Measurements from ENCODE around the gene MXRA7. TPM values are rescaled to one million over a fixed set of nuclear protein-coding genes. Genes with fewer than 3 reads are reported as not detected.

Gene MXRA7
- total RNA-seq, 1 donor from 2014 or later, result 187 TPM

DNA sequence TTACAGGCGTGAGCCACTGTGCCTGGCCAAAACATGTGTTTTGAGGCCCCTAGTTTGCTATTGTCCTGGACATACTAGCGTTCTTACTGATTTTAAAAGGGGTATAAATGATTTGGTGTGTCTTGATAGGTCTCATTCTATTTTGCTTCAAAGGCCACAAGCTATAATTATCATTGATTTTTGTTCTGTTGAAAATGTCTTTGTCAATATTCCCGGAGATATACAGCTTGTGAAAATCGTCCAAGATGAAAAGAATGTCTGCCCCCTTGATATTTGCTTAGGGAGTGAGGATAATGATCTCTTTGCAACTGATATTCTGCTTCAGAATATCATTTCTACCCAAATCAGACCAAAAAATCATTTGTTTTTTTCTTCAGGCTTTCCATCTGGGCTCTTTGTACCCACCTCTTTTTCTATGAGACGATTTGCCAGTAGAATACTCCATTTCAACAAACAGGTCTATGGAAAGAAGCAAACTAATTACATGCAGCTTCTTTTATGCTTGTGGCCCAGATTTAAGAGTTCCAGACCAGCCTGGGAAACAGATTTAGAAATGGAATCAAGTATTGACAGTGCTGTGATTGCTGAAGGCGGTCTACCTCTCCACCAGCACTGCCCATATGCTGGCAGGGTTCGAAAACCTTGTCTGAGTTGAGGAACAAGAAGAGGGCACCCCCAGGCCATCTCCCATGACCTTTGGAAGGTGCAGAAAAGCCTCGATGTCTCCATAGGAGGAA is 53.1 kb downstream of the MXRA7 start:
- H3K27ac Mint-ChIP-seq (ENCODE audit: unreplicated experiment), result no peak overlapping the region

DNA sequence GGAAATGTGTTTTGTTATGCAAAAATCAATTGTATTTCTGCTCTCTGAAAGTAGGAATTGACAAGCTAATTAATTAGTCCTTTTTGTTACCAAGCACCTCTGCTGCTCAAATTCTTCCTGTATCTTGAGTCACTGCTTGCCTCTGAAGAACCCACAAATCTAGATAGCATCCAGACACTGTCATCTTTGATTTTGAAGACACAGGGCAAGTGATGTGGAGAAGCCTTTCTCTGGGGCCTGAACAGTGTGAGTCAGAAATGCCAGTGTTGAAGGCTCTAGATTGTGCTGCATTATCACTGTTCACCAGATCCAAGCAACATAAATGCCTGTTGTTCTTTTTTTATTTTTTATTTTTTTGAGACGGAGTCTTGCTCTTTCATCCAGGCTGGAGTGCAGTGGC is 56.4 kb downstream of the MXRA7 start:
- Mint-ChIP-seq H3K27ac (ENCODE audit: unreplicated experiment) (no peak overlapping the region), H3K4me1 (ENCODE audit: unreplicated experiment) (peaks cover under 1% of the 10 kb centered on the region), H3K36me3 (ENCODE audit: unreplicated experiment) (no peaks in the 10 kb centered on the region), H3K27me3 (ENCODE audit: unreplicated experiment) (peaks cover 16% of the 10 kb centered on the region), H3K4me3 (ENCODE audit: unreplicated experiment) (no peak overlapping the region), H3K9me3 (ENCODE audit: unreplicated experiment) (peaks cover 11% of the 10 kb centered on the region)
- DNase-seq (ENCODE audit: extremely low spot score, unreplicated experiment), result no peak
- TF ChIP-seq CTCF (IDR thresholded peaks at IDR 0.05), result no peak

More for the DNA sequence above, 53.1 kb downstream of the MXRA7 start:
- no peak for TF ChIP-seq CTCF (IDR thresholded peaks at IDR 0.05)
- Mint-ChIP-seq H3K36me3 (ENCODE audit: unreplicated experiment) (no peaks in the 10 kb centered on the region), H3K9me3 (ENCODE audit: unreplicated experiment) (no peaks in the 10 kb centered on the region), H3K4me1 (ENCODE audit: unreplicated experiment) (peaks cover 3% of the 10 kb centered on the region), H3K4me3 (ENCODE audit: unreplicated experiment) (no peak overlapping the region), H3K27me3 (ENCODE audit: unreplicated experiment) (peaks cover 15% of the 10 kb centered on the region)
- DNase-seq (ENCODE audit: extremely low spot score, unreplicated experiment), result no peak

DNA sequence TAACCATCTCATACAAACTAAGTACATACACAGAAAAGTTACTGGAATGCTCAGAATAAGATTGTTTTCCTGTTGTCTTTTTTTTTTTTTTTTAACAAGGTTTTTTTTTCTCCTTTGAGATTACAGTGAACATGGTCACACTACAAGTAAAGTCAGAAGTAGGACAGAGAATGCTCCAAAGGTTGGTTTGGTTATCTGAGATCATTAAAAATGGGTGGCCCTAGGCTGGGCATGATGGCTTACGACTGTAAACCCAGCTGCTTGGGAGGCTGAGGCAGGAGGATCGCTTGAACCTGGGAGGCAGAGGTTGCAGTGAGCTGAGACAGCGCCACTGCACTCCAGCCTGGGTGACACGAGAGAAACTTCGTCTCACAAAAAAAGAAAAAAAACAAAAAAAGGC is 60.3 kb downstream of the MXRA7 start:
- peaks cover 31% of the 10 kb centered on the region for H3K27me3 Mint-ChIP-seq (ENCODE audit: unreplicated experiment)
- peaks cover 3% of the 10 kb centered on the region for H3K36me3 Mint-ChIP-seq (ENCODE audit: unreplicated experiment)
- DNase-seq (ENCODE audit: extremely low spot score, unreplicated experiment), result no peak
- peaks cover 19% of the 10 kb centered on the region for H3K9me3 Mint-ChIP-seq (ENCODE audit: unreplicated experiment)
- TF ChIP-seq CTCF (IDR thresholded peaks at IDR 0.05), result no peak
- H3K4me3 Mint-ChIP-seq (ENCODE audit: unreplicated experiment), result no peak overlapping the region
- H3K4me1 Mint-ChIP-seq (ENCODE audit: unreplicated experiment), result no peaks in the 10 kb centered on the region
- no peak overlapping the region for H3K27ac Mint-ChIP-seq (ENCODE audit: unreplicated experiment)

- Mint-ChIP-seq H3K27me3 (ENCODE audit: unreplicated experiment) (peaks cover 48% of the 10 kb centered on the region), H3K9me3 (ENCODE audit: unreplicated experiment) (peaks cover 10% of the 10 kb centered on the region), H3K4me3 (ENCODE audit: unreplicated experiment) (no peak overlapping the region), H3K4me1 (ENCODE audit: unreplicated experiment) (no peaks in the 10 kb centered on the region), H3K27ac (ENCODE audit: unreplicated experiment) (no peak overlapping the region), H3K36me3 (ENCODE audit: unreplicated experiment) (peaks cover 3% of the 10 kb centered on the region)
- DNase-seq (ENCODE audit: extremely low spot score, unreplicated experiment), result no peak
- TF ChIP-seq CTCF (IDR thresholded peaks at IDR 0.05), result no peak
These were observed 64.1 kb downstream of the MXRA7 start for GRCh38 chr17:76646712-76647111.

- Mint-ChIP-seq H3K4me1 (ENCODE audit: unreplicated experiment) (no peaks in the 10 kb centered on the region), H3K27ac (ENCODE audit: unreplicated experiment) (no peak overlapping the region), H3K27me3 (ENCODE audit: unreplicated experiment) (peaks cover 45% of the 10 kb centered on the region), H3K36me3 (ENCODE audit: unreplicated experiment) (peaks cover 3% of the 10 kb centered on the region), H3K4me3 (ENCODE audit: unreplicated experiment) (no peak overlapping the region), H3K9me3 (ENCODE audit: unreplicated experiment) (peaks cover 8% of the 10 kb centered on the region)
- TF ChIP-seq CTCF (IDR thresholded peaks at IDR 0.05), result no peak
- DNase-seq (ENCODE audit: extremely low spot score, unreplicated experiment), result no peak
These were observed 65.3 kb downstream of the MXRA7 start for GRCh38 chr17:76645481-76645880.

Measured in osteocyte (in vitro differentiated cells).